Islet of Langerhans (tissue), 1 donor: ENCODE measurements around the gene EGFR.

ENCODE experiments used
- FAIRE-seq: peaks from one replicate; lab custom pipeline; 2011; peaks lifted over from hg19 to GRCh38; lab: Jason Lieb, UNC

The EGFR gene

GRCh38 chr7:55173671-55174070 lies 154.9 kb downstream of the EGFR start:
- FAIRE-seq, result no peak

- no peak for FAIRE-seq
These were observed 155.6 kb downstream of the EGFR start for GRCh38 chr7:55174456-55174855.

- FAIRE-seq, result no peak
These were observed 156.0 kb downstream of the EGFR start for GRCh38 chr7:55174856-55175255.

DNA sequence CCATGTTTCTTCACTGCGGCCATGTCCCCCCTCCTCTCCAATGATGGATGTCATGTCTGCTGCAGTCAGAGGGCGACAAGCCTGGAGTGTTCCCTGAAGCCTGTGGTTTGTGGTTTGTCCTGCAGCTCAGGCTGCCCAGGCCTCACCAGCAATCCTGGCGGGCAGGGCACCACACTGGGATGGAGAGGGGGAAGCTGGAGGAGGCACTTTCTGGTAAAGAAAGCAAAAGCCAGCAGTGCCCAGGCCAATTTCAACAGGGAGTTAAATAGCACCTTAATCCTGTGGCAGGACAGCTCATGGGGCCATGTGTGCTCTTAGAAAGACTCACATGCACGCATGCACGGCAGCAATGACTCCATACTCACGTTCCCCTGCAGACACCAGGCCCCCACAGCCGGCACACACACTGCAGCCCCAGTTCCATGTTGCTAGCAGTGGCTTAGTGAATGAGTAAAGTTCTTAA lies 158.3 kb downstream of the EGFR start:
- no peak for FAIRE-seq

DNA sequence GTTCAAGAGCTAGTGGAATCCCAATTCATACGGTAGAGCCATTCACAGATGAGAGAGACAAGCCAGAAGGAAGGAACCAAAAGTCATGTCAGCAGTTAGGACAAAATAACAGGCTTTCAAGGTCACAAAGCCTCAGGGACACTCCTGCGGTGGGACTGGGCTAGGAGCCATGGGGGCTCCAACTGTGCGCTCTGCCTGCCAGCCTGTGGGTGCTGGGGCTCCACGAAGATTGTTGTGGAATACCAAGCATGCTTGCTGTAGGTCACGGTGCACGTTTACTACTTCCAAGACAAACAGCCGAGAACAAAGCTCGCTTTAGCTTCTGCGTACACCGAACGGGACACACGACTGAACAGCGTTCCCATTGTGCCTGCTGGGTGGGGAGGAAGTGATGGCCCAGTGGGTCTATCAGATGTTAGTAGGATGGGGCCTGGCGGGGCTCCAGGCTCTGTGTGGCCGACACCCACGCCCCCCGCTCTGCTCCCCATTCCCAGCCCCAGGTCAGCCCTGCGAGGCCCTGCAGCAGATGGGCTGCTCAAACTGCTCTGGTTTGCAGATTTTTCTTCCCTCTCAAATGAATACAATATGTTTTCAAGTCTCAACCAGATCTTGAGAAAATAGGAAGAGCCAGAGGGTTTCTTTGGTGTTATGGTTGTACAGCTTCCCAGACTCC lies 158.9 kb downstream of the EGFR start:
- FAIRE-seq, result no peak

DNA sequence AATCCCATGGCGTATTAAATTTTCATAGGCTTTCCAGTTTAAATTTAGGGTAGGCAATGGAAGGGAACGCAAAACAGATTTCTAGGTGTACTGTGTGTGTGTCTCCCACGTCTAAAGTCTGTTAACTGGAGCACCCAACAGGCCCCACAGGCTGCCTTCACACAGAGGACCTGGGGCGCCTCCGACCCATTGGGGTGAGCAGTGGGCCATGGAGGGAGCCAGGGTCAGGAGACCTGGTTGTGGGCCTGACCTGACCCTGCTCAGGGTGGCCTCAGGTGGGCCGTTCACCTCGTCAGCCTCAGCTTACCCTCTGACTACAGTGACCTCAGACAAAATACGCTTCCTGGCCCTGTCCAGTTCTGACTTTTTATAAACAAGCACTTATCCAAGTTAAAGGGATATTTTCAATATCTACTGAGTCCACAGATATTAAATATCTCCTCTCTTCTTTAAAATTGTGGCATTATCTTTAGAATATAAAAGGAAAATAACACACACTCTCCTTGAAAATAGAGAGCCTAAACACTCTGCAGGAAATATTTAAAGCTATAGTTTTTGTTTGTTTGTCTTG lies 159.6 kb downstream of the EGFR start:
- FAIRE-seq, result no peak

DNA sequence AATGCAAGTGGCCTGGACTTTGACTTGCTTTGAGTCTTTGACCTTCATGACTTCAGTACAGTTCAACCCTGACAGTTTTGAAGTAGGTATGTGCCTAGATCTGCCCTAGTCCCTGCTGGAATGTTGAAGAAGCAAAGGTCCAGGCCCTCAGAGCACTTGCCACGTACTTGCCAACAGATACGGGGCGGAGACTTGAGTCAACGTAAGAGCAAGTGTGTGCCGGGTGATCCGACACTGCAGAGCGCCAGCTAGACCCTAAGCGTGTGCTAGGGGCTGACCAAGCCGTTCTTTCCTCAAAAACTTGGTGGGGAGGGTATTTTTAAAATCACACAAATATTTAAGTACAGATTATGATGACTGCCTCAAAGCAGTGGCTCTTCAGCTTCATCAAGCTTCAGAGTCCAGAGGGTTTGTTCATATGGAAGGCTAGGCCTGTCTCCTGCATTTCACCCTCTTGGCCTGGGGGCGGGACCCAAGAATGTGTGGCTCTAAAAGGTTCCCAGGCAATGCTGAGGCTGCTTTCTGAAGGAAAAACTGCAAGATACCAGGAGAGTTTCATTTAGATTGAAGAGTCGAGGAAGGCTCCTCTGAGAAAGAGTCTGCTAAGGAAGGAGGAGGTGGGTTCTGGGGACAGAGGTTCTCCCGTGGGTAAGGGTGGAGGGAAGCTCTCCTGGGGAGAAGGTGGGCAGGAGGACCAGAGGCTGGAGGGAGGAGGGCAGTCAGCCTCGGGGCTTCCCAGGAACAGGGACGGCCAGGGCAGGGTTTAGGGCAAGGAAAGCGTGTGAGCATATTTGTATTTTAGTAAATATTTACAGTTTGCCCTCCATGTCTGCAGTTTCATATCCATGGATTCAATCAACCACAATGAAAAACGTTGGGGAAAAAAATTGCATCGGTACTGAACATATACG lies 160.3 kb downstream of the EGFR start:
- no peak for FAIRE-seq

DNA sequence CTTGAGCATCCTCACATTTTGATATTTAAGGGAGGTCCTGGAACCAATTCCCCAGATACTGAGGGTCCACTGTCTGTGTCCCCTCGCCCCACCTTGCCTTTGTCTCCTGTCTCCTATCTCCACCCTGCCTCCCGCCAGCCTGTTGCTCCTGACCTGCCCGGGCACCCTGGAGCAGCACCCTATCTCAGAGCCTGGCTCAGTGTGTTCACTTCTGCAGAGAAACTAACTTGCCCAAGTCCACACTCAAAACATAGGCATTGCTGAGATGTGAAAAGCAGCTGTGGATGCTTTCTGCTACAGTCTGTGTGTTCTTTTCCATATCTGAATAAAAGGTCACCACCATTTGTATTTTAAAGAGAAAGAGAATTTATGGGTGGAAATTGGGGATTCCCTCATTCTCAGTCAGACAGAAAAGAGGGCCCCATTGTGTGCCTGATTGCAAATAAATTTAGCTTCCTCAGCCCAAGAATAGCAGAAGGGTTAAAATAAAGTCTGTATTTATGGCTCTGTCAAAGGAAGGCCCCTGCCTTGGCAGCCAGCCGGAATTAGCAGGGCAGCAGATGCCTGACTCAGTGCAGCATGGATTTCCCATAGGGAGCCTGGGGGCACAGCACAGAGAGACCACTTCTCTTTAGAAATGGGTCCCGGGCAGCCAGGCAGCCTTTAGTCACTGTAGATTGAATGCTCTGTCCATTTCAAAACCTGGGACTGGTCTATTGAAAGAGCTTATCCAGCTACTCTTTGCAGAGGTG lies 161.3 kb downstream of the EGFR start:
- FAIRE-seq, result no peak

DNA sequence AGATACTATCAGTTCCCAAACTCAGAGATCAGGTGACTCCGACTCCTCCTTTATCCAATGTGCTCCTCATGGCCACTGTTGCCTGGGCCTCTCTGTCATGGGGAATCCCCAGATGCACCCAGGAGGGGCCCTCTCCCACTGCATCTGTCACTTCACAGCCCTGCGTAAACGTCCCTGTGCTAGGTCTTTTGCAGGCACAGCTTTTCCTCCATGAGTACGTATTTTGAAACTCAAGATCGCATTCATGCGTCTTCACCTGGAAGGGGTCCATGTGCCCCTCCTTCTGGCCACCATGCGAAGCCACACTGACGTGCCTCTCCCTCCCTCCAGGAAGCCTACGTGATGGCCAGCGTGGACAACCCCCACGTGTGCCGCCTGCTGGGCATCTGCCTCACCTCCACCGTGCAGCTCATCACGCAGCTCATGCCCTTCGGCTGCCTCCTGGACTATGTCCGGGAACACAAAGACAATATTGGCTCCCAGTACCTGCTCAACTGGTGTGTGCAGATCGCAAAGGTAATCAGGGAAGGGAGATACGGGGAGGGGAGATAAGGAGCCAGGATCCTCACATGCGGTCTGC lies 162.2 kb downstream of the EGFR start:
- no peak for FAIRE-seq

- no peak for FAIRE-seq
These were observed 162.9 kb downstream of the EGFR start for GRCh38 chr7:55181762-55182161.

DNA sequence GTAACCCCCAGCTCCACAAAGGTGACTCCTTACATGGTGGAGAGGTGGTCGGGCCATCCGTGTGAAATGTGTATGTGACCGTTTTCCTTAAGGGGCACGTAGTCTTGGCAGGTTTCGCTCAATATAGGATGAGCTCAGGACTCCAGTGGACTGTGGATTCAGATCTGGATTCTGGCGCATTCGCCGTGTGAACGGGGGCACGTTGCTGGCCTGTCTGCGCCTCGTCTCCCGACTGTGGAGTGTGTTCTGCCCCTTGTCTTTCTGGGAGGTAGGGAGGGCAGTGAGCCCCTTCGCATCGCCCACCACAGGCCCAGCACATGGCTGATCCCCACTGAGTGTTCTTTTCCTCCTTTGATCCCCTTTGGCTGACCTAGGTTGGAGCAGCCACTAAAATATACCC lies 165.1 kb downstream of the EGFR start:
- no peak for FAIRE-seq

DNA sequence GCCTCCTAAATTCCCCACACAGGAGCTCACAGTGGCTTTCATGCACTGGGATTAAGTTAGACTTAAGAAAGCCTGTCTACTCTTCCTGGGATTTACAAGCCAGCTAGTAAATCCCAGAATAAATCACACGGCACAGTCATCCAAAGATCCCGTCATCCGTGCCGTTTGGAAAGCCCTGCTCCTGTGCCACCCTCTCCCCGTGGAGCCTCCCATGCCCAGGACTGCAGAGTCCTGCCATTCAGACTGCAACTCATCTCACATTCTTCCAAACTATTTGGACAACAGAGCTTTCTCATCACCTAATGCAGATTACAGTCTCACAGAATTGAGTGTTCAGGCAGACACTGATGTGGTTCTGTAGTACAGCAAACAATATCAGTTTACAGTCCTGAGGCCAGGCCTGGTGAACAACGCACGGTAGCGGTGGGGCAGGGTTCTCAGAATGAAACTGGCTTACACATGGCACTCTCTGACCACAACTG lies 166.5 kb downstream of the EGFR start:
- FAIRE-seq, result no peak

DNA sequence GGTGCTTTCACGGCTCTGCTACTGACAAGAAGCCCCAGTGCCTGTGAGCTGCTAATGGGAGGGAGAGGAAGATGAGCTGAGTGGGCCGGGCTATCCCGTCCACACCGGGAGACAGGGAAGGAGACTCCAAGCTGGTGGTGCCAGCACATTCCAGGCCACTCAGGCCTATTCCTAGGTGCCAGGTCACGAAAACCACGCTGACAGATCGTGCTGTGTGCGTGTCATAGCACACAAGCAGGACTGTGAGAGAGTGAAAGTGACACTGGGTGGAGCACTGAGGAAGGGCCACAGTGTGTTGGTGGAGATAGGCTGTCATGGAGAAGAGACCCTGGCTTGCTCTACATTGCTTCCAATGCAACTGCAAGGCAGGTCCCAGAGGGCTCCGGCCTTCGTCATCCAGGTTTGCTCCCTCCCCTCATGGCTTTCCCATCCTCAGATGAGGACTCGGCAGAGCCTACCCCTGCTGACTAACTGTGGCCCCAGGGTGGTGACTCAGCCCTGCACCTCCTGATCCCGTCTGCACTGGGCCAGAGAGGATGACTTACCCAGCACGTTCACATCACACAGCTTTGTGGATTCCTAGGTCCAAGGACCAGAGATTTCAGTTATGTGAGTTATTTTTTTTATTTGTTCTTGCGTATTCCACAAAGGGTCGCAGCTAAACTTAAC lies 167.3 kb downstream of the EGFR start:
- FAIRE-seq, result no peak

GRCh38 chr7:55187701-55188491 lies 169.1 kb downstream of the EGFR start:
- no peak for FAIRE-seq

GRCh38 chr7:55188590-55189138 lies 169.8 kb downstream of the EGFR start:
- FAIRE-seq, result no peak

DNA sequence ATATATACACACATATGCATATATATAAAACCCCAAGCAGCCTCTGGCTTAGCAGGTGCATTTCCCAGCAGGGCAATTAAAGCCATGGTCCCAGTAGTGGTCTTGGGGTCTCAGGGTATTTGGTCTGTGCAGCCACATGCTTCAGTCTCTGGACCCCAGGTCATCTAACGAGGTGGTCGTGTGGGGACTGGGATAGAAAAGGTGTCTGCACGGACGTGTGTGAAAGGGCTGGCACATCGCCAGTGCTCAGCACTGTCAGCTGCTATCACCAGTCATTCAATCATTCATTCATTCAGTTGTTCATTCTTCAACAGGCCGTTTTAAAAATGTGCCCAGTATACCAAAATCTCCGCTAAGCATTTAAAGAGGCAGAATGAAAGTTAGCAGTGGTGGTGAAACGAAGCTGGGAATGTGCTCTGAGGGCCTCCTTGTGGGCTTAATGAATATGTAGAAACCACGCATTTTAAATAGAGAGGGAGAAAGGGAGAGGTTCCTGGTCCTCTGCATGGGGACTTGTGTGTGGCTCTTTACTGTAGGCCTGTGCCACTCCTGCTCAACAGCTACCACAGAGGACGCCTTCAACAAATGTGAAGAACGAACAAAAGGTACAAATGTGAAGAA lies 170.4 kb downstream of the EGFR start:
- FAIRE-seq, result no peak

- no peak for FAIRE-seq
These were observed 171.1 kb downstream of the EGFR start for GRCh38 chr7:55189878-55190436.

- FAIRE-seq, result no peak
These were observed 171.8 kb downstream of the EGFR start for GRCh38 chr7:55190511-55191160.
